HepG2 (cell line): ENCODE results near the gene ARHGDIA. TPM values are rescaled to one million over a fixed set of nuclear protein-coding genes. Genes with fewer than 3 reads are reported as not detected.

Experiments
- ATAC-seq: fragments of 200-7000 bp; cut with Tn5 transposase; 3 replicates; pipeline ENCODE4 v1.9.1; 2020; ENCODE audit warnings: mild to moderate bottlenecking, moderate library complexity
- BruUV-seq: library from RNA; stranded (reverse); fragments of 400-500 nt; replicated peaks from 2 replicates; lab custom pipeline; 2021; lab: Mats Ljungman, UMichigan
- CTCF ChIA-PET: fragments of 300-600 bp; formaldehyde crosslinking; extraction: SDS; loops from one replicate; lab custom pipeline; 2021; ENCODE audit warnings: low total read pairs, inconsistent platforms, low intra/inter-chr PET ratio; lab: Yijun Ruan, JAX
- POLR2A ChIA-PET: fragments of 350-600 bp; sonication (Branson Sonifier 250); formaldehyde crosslinking; loops from one replicate; lab custom pipeline; 2020; ENCODE audit warnings: antibody characterized with exemption, inconsistent platforms; lab: Yijun Ruan, JAX
- DNase-seq: peaks from one replicate; pipeline ENCODE4 v3.0.0-alpha.2; 2015; ENCODE audit warnings: low spot score
- FAIRE-seq: peaks from 3 replicates; lab custom pipeline; 2011; peaks lifted over from hg19 to GRCh38; lab: Jason Lieb, UNC
- H2AFZ ChIP-seq: one replicate; pipeline ENCODE4 v1.6.1; 2011; ENCODE audit warnings: low read length, inconsistent platforms
- H3K27ac ChIP-seq: fragments of 300-600 bp; 3 replicates; pipeline ENCODE4 v1.8.0; 2011; ENCODE audit warnings: mixed run types, mild to moderate bottlenecking, mixed read lengths, low read length, inconsistent platforms; ENCODE audit not compliant: insufficient read depth; ENCODE audit errors: extremely low read length
- H3K27me3 ChIP-seq, 2 experiments: fragments of 200-600 bp in 1 of 2; 2 replicates in 1 of 2; 3 replicates in 1 of 2; pipeline versions ENCODE4 v1.6.0 to v1.8.0; 2011; ENCODE audit warnings: low read length in 2 of 2, mild to moderate bottlenecking in 2 of 2, moderate library complexity in 2 of 2, inconsistent platforms in 1 of 2; ENCODE audit not compliant: insufficient read depth in 2 of 2, control insufficient read depth in 1 of 2
- H3K36me3 ChIP-seq, 2 experiments: fragments of 200-600 bp in 1 of 2; replicated peaks in 1 of 2; 2 replicates in 1 of 2; 3 replicates in 1 of 2; pipeline versions ENCODE4 v1.5.1 to v1.8.0; 2011; ENCODE audit warnings: low read length in 2 of 2, inconsistent platforms in 1 of 2; ENCODE audit not compliant: insufficient read depth in 2 of 2, control insufficient read depth in 1 of 2
- H3K4me1 ChIP-seq: 2 replicates; pipeline ENCODE4 v1.5.1; 2012; ENCODE audit warnings: low read length, inconsistent platforms; ENCODE audit not compliant: insufficient read depth
- H3K4me2 ChIP-seq: 2 replicates; pipeline ENCODE4 v1.6.0; 2011; ENCODE audit warnings: low read depth, low read length, inconsistent platforms
- H3K4me3 ChIP-seq, 3 experiments: fragments of 200-600 bp in 1 of 3; sonication (generic), shearing (Covaris generic) in 1 of 3; replicated peaks in 1 of 3; 2 replicates each; pipeline ENCODE4 v1.5.1; 2011 to 2016; ENCODE audit warnings: low read length in 3 of 3, inconsistent platforms in 2 of 3, low read depth in 2 of 3, mild to moderate bottlenecking in 2 of 3, control low read depth in 1 of 3, mixed read lengths in 1 of 3; ENCODE audit not compliant: insufficient read depth in 1 of 3
- H3K79me2 ChIP-seq: one replicate; pipeline ENCODE4 v1.6.1; 2011; ENCODE audit warnings: low read length, inconsistent platforms; ENCODE audit not compliant: insufficient read depth
- H3K9ac ChIP-seq: 2 replicates; pipeline ENCODE4 v1.6.0; 2011; ENCODE audit warnings: mild to moderate bottlenecking, low read depth, low read length, inconsistent platforms; ENCODE audit not compliant: insufficient read depth
- H3K9me3 ChIP-seq: 2 replicates; pipeline ENCODE4 v1.5.1; 2012; ENCODE audit warnings: mild to moderate bottlenecking, low read length
- H4K20me1 ChIP-seq: 2 replicates; pipeline ENCODE4 v1.6.0; 2011; ENCODE audit warnings: inconsistent platforms, mild to moderate bottlenecking, low read length, moderate library complexity; ENCODE audit not compliant: insufficient read depth
- DPF2 ChIP-seq: sonication (generic); formaldehyde crosslinking; IDR thresholded peaks from 2 replicates; pipeline ENCODE4 v1.4.0; 2020; ENCODE audit warnings: mild to moderate bottlenecking, low read depth, missing genetic modification reagents, borderline replicate concordance
- ELF1 ChIP-seq: sonication (generic); formaldehyde crosslinking; IDR thresholded peaks from 2 replicates; pipeline ENCODE4 v1.4.0; 2020; ENCODE audit warnings: missing genetic modification reagents
- HDAC2 ChIP-seq: sonication (generic); formaldehyde crosslinking; IDR thresholded peaks from 2 replicates; pipeline ENCODE4 v1.4.0; 2020; ENCODE audit warnings: missing genetic modification reagents
- IKZF5 ChIP-seq: IDR thresholded peaks from 2 replicates; pipeline ENCODE4 v1.6.1; 2018; ENCODE audit warnings: missing genetic modification reagents, mild to moderate bottlenecking, missing compliant biosample characterization
- KLF13 ChIP-seq: sonication (generic); formaldehyde crosslinking; IDR thresholded peaks from 2 replicates; pipeline ENCODE4 v1.4.0; 2020; ENCODE audit warnings: mild to moderate bottlenecking, missing genetic modification reagents
- KLF15 ChIP-seq: sonication (generic); formaldehyde crosslinking; IDR thresholded peaks from 2 replicates; pipeline ENCODE4 v1.8.1; 2023; ENCODE audit warnings: borderline replicate concordance, mild to moderate bottlenecking, inconsistent platforms, missing genetic modification reagents, mixed read lengths
- NCOR1 ChIP-seq: fragments of 200-600 bp; sonication (generic); IDR thresholded peaks from 2 replicates; pipeline ENCODE4 v1.7.0; 2017; ENCODE audit warnings: antibody characterized with exemption, low read length, borderline replicate concordance
- NFYC ChIP-seq: IDR thresholded peaks from 2 replicates; pipeline ENCODE4 v1.6.1; 2016; ENCODE audit warnings: missing genetic modification reagents, missing compliant biosample characterization
- PHB2 ChIP-seq: fragments of 450-650 bp; IDR thresholded peaks from 2 replicates; pipeline ENCODE4 v1.6.1; 2018; ENCODE audit not compliant: partially characterized antibody
- RBAK ChIP-seq: sonication (generic); formaldehyde crosslinking; IDR thresholded peaks from 2 replicates; pipeline ENCODE4 v1.5.1; 2020; ENCODE audit warnings: mild to moderate bottlenecking, missing genetic modification reagents
- STAG1 ChIP-seq: sonication (generic); formaldehyde crosslinking; IDR thresholded peaks from 2 replicates; pipeline ENCODE4 v1.4.0; 2020; ENCODE audit warnings: missing genetic modification reagents
- TCF7L2 ChIP-seq: IDR thresholded peaks from 2 replicates; pipeline ENCODE4 v1.6.1; 2011; ENCODE audit warnings: mild to moderate bottlenecking, low read depth, low read length, moderate library complexity
- ZBTB34 ChIP-seq: sonication (generic); formaldehyde crosslinking; IDR thresholded peaks from 2 replicates; pipeline ENCODE4 v1.8.0; 2022; ENCODE audit warnings: mild to moderate bottlenecking, missing genetic modification reagents
- ZNF24 ChIP-seq: fragments of 450-650 bp; IDR thresholded peaks from 2 replicates; pipeline ENCODE4 v1.6.1; 2017; ENCODE audit warnings: antibody characterized with exemption, mild to moderate bottlenecking
- ZNF3 ChIP-seq: IDR thresholded peaks from 2 replicates; pipeline ENCODE4 v1.7.0; 2017; ENCODE audit warnings: inconsistent platforms
- ZNF513 ChIP-seq: sonication (generic); formaldehyde crosslinking; conservative IDR thresholded peaks from 2 replicates; pipeline ENCODE4 v1.5.0; 2020; ENCODE audit warnings: missing genetic modification reagents
- ZNF543 ChIP-seq: sonication (generic); formaldehyde crosslinking; IDR thresholded peaks from 2 replicates; pipeline ENCODE4 v1.4.0; 2020; ENCODE audit warnings: mild to moderate bottlenecking, missing genetic modification reagents
- ZNF557 ChIP-seq: sonication (generic); formaldehyde crosslinking; IDR thresholded peaks from 2 replicates; pipeline ENCODE4 v1.4.0; 2020; ENCODE audit warnings: missing genetic modification reagents
- ZNF563 ChIP-seq: sonication (generic); formaldehyde crosslinking; IDR thresholded peaks from 2 replicates; pipeline ENCODE4 v1.8.0; 2022; ENCODE audit warnings: mild to moderate bottlenecking, moderate library complexity, missing genetic modification reagents
- ZNF644 ChIP-seq: IDR thresholded peaks from 2 replicates; pipeline ENCODE4 v1.6.1; 2016; ENCODE audit warnings: low read depth
- ZNF691 ChIP-seq: sonication (generic); formaldehyde crosslinking; IDR thresholded peaks from 2 replicates; pipeline ENCODE4 v1.4.0; 2020; ENCODE audit warnings: missing genetic modification reagents, low read depth, mild to moderate bottlenecking, borderline replicate concordance
- ZNF792 ChIP-seq: IDR thresholded peaks from 2 replicates; pipeline ENCODE4 v1.6.1; 2016
- WGBS: methylation state at CpG from one replicate; pipeline ENCODE4 v1.1.6; 2017; ENCODE audit warnings: low lambda C conversion rate; 5-methylcytosine and 5-hydroxymethylcytosine counted together
- in situ Hi-C: cut with HindIII; loops from 2 replicates; pipeline ENCODE4 v1.10.0; 2017; ENCODE audit warnings: low pct_unique_long_range_greater_than_20kb; ENCODE audit not compliant: extremely low pct_ligation_motif_present
- intact Hi-C: fragments of 100-400 bp; cut with micrococcal nuclease; formaldehyde crosslinking; loops from one replicate; pipeline ENCODE4 v1.10.0; 2022; ENCODE audit not compliant: unreplicated experiment
- polyA plus RNA-seq, 8 experiments: library from polyadenylated mRNA; depleted of rRNA in 3 of 8; stranded (reverse) in 7 of 8; unstranded in 1 of 8; fragments of >200 nt; fragmentation: Illumina TruSeq in 4 of 8; extraction: Trizol in 4 of 8; gene quantifications; 2 replicates each; pipeline versions ENCODE4 v1.2.1 to v1.2.3, GENCODE V29; 2011 to 2016; ENCODE audit warnings: low read depth in 4 of 8, missing spikeins in 1 of 8, mixed read lengths in 1 of 8; ENCODE audit not compliant: insufficient read depth in 1 of 8
- total RNA-seq, 5 experiments: library from RNA; depleted of rRNA; stranded (reverse); fragments of >200 nt; fragmentation: Illumina TruSeq; extraction: Trizol; gene quantifications; 2 replicates each; pipeline ENCODE4 v1.2.3, GENCODE V29; 2016; ENCODE audit warnings: low read depth in 1 of 5

ARHGDIA gene
- total and polyA plus RNA-seq, 2 of the 13 experiments (the other 11 are each of a cell fraction or from before 2014, with no cell fraction given) = 40.0 to 64.0 TPM

- ChIA-PET CTCF (interaction anchor here (1.0 kb wide), 1 partner anchor 34 kb away, joined by 3 read pairs; no protein-coding TSS in a partner anchor), POLR2A (interaction anchor here (1.0 kb wide), 1 partner anchor 13 kb away, joined by 3 read pairs; no protein-coding TSS in a partner anchor)
- peaks cover 2 to 6% of the 10 kb centered on the region in 2 experiments; a peak in 2 of 5 replicates for H3K36me3 ChIP-seq
- H3K27ac ChIP-seq = no peak overlapping the region
- H3K79me2 ChIP-seq = peaks cover 3% of the 10 kb centered on the region
- no peak overlapping the region for H2AFZ ChIP-seq
- WGBS = 74% methylated on average over 11 of the region's 11 CpGs
- peak; percentile 56 for DNase-seq
- in situ Hi-C loops = no loop called here
- peaks cover 31% of the 10 kb centered on the region for H3K4me1 ChIP-seq
- no peak overlapping the region for H3K4me2 ChIP-seq
- peak; percentile 37 for FAIRE-seq
- H3K9me3 ChIP-seq = no peaks in the 10 kb centered on the region
- intact Hi-C loops = no loop called here
- H3K27me3 ChIP-seq = no peaks in the 10 kb centered on the region; a peak in 1 of 5 replicates
- no peaks in the 10 kb centered on the region; the same call in 1 of the 2 replicates for H4K20me1 ChIP-seq
- no peak overlapping the region for H3K4me3 ChIP-seq
- no TSS peak for BruUV-seq
- peak; percentile 55 for ATAC-seq
- H3K9ac ChIP-seq = peak overlapping the region; percentile 2; the same call in 1 of the 2 replicates
- no peak for TF ChIP-seq ZBTB34
- TF ChIP-seq ZNF557 = no peak
- TF ChIP-seq ZNF563 (CRISPR knock-in tag) = no peak
- no peak for TF ChIP-seq ZNF24
- no peak for TF ChIP-seq KLF13 (CRISPR knock-in tag)
- no peak for TF ChIP-seq NCOR1
- no peak for TF ChIP-seq DPF2
- no peak for TF ChIP-seq ZNF3 (CRISPR knock-in tag)
- no peak for TF ChIP-seq PHB2
- TF ChIP-seq STAG1 (CRISPR knock-in tag) = peak; percentile 38
- TF ChIP-seq ZNF513 (CRISPR knock-in tag) = no peak
- 0 out of 2 replicates have a peak, but pooled peaks have one; percentile 8 for TF ChIP-seq ZNF691
- no peak for TF ChIP-seq TCF7L2
- no peak for TF ChIP-seq IKZF5 (CRISPR knock-in tag)
- TF ChIP-seq KLF15 (CRISPR knock-in tag) = no peak
- TF ChIP-seq ZNF792 = no peak
- TF ChIP-seq RBAK (CRISPR knock-in tag) = no peak
- TF ChIP-seq HDAC2 (CRISPR knock-in tag) = no peak
- no peak for TF ChIP-seq ELF1
- TF ChIP-seq ZNF644 = no peak
- TF ChIP-seq ZNF543 (CRISPR knock-in tag) = no peak
- no peak for TF ChIP-seq NFYC (CRISPR knock-in tag)
Observed at GRCh38 chr17:81825841-81826466, 45.2 kb downstream of the ARHGDIA start.
